GM23248 (cell line): ENCODE data around the gene CAMTA1.

Source experiments
- EZH2 ChIP-seq: fragments of 200-600 bp; sonication (generic); IDR thresholded peaks from 2 replicates; pipeline ENCODE4 v1.6.1; 2018; ENCODE audit warnings: antibody characterized with exemption, mild to moderate bottlenecking; ENCODE audit not compliant: insufficient read depth, poor library complexity, severe bottlenecking
- EZH2phosphoT487 ChIP-seq: fragments of 200-600 bp; sonication (generic); IDR thresholded peaks from 2 replicates; pipeline ENCODE4 v1.6.1; 2018; ENCODE audit warnings: antibody characterized with exemption, moderate library complexity, mild to moderate bottlenecking, low read depth; ENCODE audit not compliant: insufficient read depth

- TF ChIP-seq EZH2 (no peak), EZH2phosphoT487 (no peak)
Measured at GRCh38 chr1:7222695-7223015, 437.4 kb downstream of the CAMTA1 start.
